ENCODE measurements around the gene PLCL1.

PLCL1 gene

DNA sequence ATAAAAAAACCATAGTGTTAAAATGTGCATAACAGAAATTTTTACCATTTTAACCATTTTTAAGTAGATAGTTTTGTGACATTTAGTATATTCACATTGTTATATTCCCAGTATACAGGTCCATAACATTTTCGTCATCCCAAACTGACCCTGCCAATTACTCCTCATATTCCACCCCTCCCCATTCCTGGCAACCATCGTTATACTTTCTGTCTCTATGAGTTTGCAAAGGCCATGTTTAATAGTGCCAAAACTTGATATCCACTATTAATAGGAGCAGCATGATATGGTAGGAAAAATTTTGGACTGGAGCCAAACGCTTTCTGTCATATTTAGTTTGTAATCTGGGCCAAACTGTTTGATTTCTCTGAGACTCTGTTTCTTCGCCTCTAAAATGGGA lies 30.9 kb downstream of the PLCL1 start:
- Histone ChIP-seq H3K4me1 (ENCODE audit: low read length) (peaks cover 22% of the 10 kb centered on the region), H2AFZ (ENCODE audit: low read length) (no peak overlapping the region), H3K4me3 (ENCODE audit: low read length) (no peak overlapping the region), H3K9me2 (replicated peaks; ENCODE audit: insufficient read depth, low read length) (no peaks in the 10 kb centered on the region), H3K27ac (ENCODE audit: low read length) (no peak overlapping the region), H3K9me3 (replicated peaks; ENCODE audit: insufficient read depth, low read length) (no peaks in the 10 kb centered on the region), H3K27me3 (replicated peaks; ENCODE audit: insufficient read depth, low read length) (no peaks in the 10 kb centered on the region), H3K79me2 (ENCODE audit: low read length) (no peaks in the 10 kb centered on the region), H4K20me1 (ENCODE audit: insufficient read depth, low read length) (no peaks in the 10 kb centered on the region), H3K9ac (ENCODE audit: low read length) (no peak overlapping the region), H3K4me2 (ENCODE audit: low read depth, low read length) (no peak overlapping the region), H3F3A (ENCODE audit: insufficient read depth, low read length) (peaks cover 32% of the 10 kb centered on the region), H3K36me3 (replicated peaks; ENCODE audit: insufficient read depth, low read length) (no peaks in the 10 kb centered on the region)
- TF ChIP-seq EZH2 (optimal IDR thresholded peaks at IDR 0.05; ENCODE audit: low read depth, low read length) (no peak), EZH2phosphoT487 (IDR thresholded peaks at IDR 0.05; ENCODE audit: low read length) (no peak)
- TF ChIP-seq, protein P1, sequence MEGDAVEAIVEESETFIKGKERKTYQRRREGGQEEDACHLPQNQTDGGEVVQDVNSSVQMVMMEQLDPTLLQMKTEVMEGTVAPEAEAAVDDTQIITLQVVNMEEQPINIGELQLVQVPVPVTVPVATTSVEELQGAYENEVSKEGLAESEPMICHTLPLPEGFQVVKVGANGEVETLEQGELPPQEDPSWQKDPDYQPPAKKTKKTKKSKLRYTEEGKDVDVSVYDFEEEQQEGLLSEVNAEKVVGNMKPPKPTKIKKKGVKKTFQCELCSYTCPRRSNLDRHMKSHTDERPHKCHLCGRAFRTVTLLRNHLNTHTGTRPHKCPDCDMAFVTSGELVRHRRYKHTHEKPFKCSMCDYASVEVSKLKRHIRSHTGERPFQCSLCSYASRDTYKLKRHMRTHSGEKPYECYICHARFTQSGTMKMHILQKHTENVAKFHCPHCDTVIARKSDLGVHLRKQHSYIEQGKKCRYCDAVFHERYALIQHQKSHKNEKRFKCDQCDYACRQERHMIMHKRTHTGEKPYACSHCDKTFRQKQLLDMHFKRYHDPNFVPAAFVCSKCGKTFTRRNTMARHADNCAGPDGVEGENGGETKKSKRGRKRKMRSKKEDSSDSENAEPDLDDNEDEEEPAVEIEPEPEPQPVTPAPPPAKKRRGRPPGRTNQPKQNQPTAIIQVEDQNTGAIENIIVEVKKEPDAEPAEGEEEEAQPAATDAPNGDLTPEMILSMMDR (IDR thresholded peaks at IDR 0.05; ENCODE audit: low read length): no peak
- no peak for DNase-seq

DNA sequence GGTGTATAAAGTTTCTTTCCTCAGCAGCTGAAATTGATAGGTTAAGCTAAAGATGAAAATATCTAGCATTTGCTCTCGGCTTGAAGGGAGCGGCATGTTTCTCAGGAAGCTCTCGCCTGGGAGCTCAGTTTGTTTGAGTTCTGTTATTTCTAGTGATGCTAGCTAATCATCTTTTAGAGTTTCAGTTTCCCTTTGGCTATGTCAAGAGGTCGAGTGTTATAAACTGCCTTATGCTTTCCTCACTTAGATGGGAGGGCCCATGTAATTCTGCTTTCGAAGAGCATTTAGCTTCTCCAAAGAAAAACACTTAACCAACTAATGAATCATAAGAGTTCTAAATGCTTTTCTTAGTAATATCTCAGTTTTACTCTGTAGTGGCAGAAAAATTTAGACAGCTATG lies 33.6 kb downstream of the PLCL1 start:
- Histone ChIP-seq H3K4me2 (ENCODE audit: low read depth, low read length) (peak overlapping the region; percentile 92), H3K4me1 (ENCODE audit: low read length) (peaks cover 27% of the 10 kb centered on the region), H3K4me3 (ENCODE audit: low read length) (peak overlapping the region; percentile 58), H4K20me1 (ENCODE audit: insufficient read depth, low read length) (no peaks in the 10 kb centered on the region), H2AFZ (ENCODE audit: low read length) (peak overlapping the region; percentile 19), H3K9me3 (replicated peaks; ENCODE audit: insufficient read depth, low read length) (no peaks in the 10 kb centered on the region; the same call in 1 of the 2 replicates), H3F3A (ENCODE audit: insufficient read depth, low read length) (peaks cover 32% of the 10 kb centered on the region), H3K79me2 (ENCODE audit: low read length) (no peaks in the 10 kb centered on the region), H3K27ac (ENCODE audit: low read length) (peak overlapping the region; percentile 83), H3K9me2 (replicated peaks; ENCODE audit: insufficient read depth, low read length) (no peaks in the 10 kb centered on the region), H3K27me3 (replicated peaks; ENCODE audit: insufficient read depth, low read length) (no peaks in the 10 kb centered on the region), H3K36me3 (replicated peaks; ENCODE audit: insufficient read depth, low read length) (no peaks in the 10 kb centered on the region), H3K9ac (ENCODE audit: low read length) (peak overlapping the region; percentile 66)
- TF ChIP-seq, protein P1 (IDR thresholded peaks at IDR 0.05; ENCODE audit: low read length): no peak
- TF ChIP-seq EZH2phosphoT487 (IDR thresholded peaks at IDR 0.05; ENCODE audit: low read length): no peak
- no peak for TF ChIP-seq EZH2 (optimal IDR thresholded peaks at IDR 0.05; ENCODE audit: low read depth, low read length)
- peak; percentile 93 for DNase-seq

DNA sequence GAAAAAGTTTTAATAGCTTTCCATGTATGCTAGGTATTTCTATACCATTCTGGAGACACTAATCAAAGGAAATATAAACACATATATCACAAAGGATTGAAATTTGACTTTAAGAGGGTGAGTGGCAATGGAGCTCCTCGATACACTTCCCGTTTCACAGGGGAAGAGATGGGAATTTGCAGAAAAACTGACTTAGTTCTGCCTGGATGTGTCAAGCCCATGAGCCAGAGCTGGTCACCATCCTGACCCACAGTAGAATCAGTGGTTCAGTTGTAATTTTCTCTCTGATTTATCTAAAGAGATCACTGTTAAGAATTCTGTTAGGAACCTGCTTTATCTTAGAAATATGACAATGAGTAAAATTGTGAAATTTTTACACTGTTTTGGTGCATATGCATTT lies 34.2 kb downstream of the PLCL1 start:
- Histone ChIP-seq H2AFZ (ENCODE audit: low read length) (peak overlapping the region; percentile 19), H3K4me2 (ENCODE audit: low read depth, low read length) (peak overlapping the region; percentile 92)

More for the DNA sequence above, 34.2 kb downstream of the PLCL1 start:
- no peak for DNase-seq
- H3K9ac ChIP-seq (ENCODE audit: low read length): peak overlapping the region; percentile 66
- H3K79me2 ChIP-seq (ENCODE audit: low read length): no peaks in the 10 kb centered on the region
- H3K27ac ChIP-seq (ENCODE audit: low read length): peak overlapping the region; percentile 83
- peak overlapping the region; percentile 58 for H3K4me3 ChIP-seq (ENCODE audit: low read length)
- H3K9me3 ChIP-seq (replicated peaks; ENCODE audit: insufficient read depth, low read length): no peaks in the 10 kb centered on the region; the same call in 1 of the 2 replicates
- TF ChIP-seq, protein P1 (IDR thresholded peaks at IDR 0.05; ENCODE audit: low read length): no peak
- TF ChIP-seq EZH2 (optimal IDR thresholded peaks at IDR 0.05; ENCODE audit: low read depth, low read length): no peak
- TF ChIP-seq EZH2phosphoT487 (IDR thresholded peaks at IDR 0.05; ENCODE audit: low read length): no peak
- no peaks in the 10 kb centered on the region for H3K36me3 ChIP-seq (replicated peaks; ENCODE audit: insufficient read depth, low read length)
- peaks cover 27% of the 10 kb centered on the region for H3K4me1 ChIP-seq (ENCODE audit: low read length)
- H3K9me2 ChIP-seq (replicated peaks; ENCODE audit: insufficient read depth, low read length): no peaks in the 10 kb centered on the region
- H3K27me3 ChIP-seq (replicated peaks; ENCODE audit: insufficient read depth, low read length): no peaks in the 10 kb centered on the region
- no peaks in the 10 kb centered on the region for H4K20me1 ChIP-seq (ENCODE audit: insufficient read depth, low read length)
- peaks cover 32% of the 10 kb centered on the region for H3F3A ChIP-seq (ENCODE audit: insufficient read depth, low read length)
